Endothelial cell of umbilical vein (primary cell): ENCODE data around the gene NEK6. TPM values are rescaled to one million over a fixed set of nuclear protein-coding genes. Genes with fewer than 3 reads are reported as not detected.

ENCODE experiments used
- BruUV-seq: library from RNA; stranded (reverse); fragments of 400-500 nt; replicated peaks from 2 replicates; lab custom pipeline; 2021; lab: Mats Ljungman, UMichigan
- CTCF ChIA-PET: fragments of 300-600, 350-600 bp; sonication (Branson Sonifier 250); formaldehyde crosslinking; loops from one replicate; lab custom pipeline; 2021; ENCODE audit warnings: antibody characterized with exemption, inconsistent platforms; lab: Charles Lee
- POLR2A ChIA-PET: fragments of 300-600, 350-600 bp; sonication (Branson Sonifier 250); formaldehyde crosslinking; loops from one replicate; lab custom pipeline; 2021; ENCODE audit warnings: antibody characterized with exemption, inconsistent platforms; lab: Charles Lee
- DNase-seq: peaks from one replicate; pipeline ENCODE4 v3.0.0-alpha.2; 2011; ENCODE audit warnings: low read depth, low spot score
- FAIRE-seq: peaks from 2 replicates; lab custom pipeline; 2011; peaks lifted over from hg19 to GRCh38; lab: Jason Lieb, UNC
- H2AFZ ChIP-seq: 2 replicates; pipeline ENCODE4 v1.6.0; 2012; ENCODE audit warnings: low read depth, low read length, control low read depth, inconsistent platforms
- H3K27ac ChIP-seq: 2 replicates; pipeline ENCODE4 v1.5.1; 2011; ENCODE audit warnings: low read depth, mild to moderate bottlenecking, control low read depth, low read length, moderate library complexity; ENCODE audit not compliant: insufficient read depth
- H3K27me3 ChIP-seq, 2 experiments: 2 replicates each; pipeline versions ENCODE4 v1.6.0 to v1.6.1; 2011; ENCODE audit warnings: low read length in 2 of 2, mixed read lengths in 1 of 2; ENCODE audit not compliant: control insufficient read depth in 2 of 2, insufficient read depth in 2 of 2
- H3K36me3 ChIP-seq, 2 experiments: 2 replicates in 1 of 2; 3 replicates in 1 of 2; pipeline ENCODE4 v1.5.1; 2011; ENCODE audit warnings: low read length in 2 of 2, mild to moderate bottlenecking in 1 of 2, moderate library complexity in 1 of 2; ENCODE audit not compliant: control insufficient read depth in 2 of 2, insufficient read depth in 2 of 2; ENCODE audit errors: extremely low read depth in 1 of 2
- H3K4me1 ChIP-seq: 3 replicates; pipeline ENCODE4 v1.5.1; 2011; ENCODE audit warnings: mild to moderate bottlenecking, low read length; ENCODE audit not compliant: control insufficient read depth, insufficient read depth; ENCODE audit errors: extremely low read depth
- H3K4me2 ChIP-seq: 2 replicates; pipeline ENCODE4 v1.6.1; 2011; ENCODE audit warnings: low read length, control low read depth, mixed read lengths; ENCODE audit not compliant: insufficient read depth
- H3K4me3 ChIP-seq, 3 experiments: fragments of 200-600 bp in 1 of 3; sonication (generic), shearing (Covaris generic) in 1 of 3; replicated peaks in 1 of 3; 2 replicates each; pipeline ENCODE4 v1.5.1; 2011 to 2016; ENCODE audit warnings: control low read depth in 3 of 3, low read length in 3 of 3, mild to moderate bottlenecking in 2 of 3, inconsistent platforms in 1 of 3, low read depth in 1 of 3, moderate library complexity in 1 of 3; ENCODE audit not compliant: insufficient read depth in 1 of 3
- H3K79me2 ChIP-seq: 2 replicates; pipeline ENCODE4 v1.6.0; 2012; ENCODE audit warnings: low read length, inconsistent platforms; ENCODE audit not compliant: control insufficient read depth, insufficient read depth
- H3K9ac ChIP-seq: replicated peaks from 2 replicates; pipeline ENCODE3; 2011; ENCODE audit warnings: low read length, control low read depth; ENCODE audit not compliant: insufficient read depth; ENCODE audit errors: extremely low read depth
- H3K9me1 ChIP-seq: replicated peaks from 3 replicates; pipeline ENCODE4 v1.6.0; 2011; ENCODE audit warnings: mild to moderate bottlenecking, low read length; ENCODE audit not compliant: control insufficient read depth, insufficient read depth; ENCODE audit errors: extremely low read depth
- H3K9me3 ChIP-seq: replicated peaks from 2 replicates; pipeline ENCODE4 v1.5.1; 2012; ENCODE audit warnings: low read length, inconsistent platforms; ENCODE audit not compliant: control insufficient read depth, insufficient read depth
- H4K20me1 ChIP-seq: replicated peaks from 2 replicates; pipeline ENCODE3; 2011; ENCODE audit warnings: mild to moderate bottlenecking, low read length; ENCODE audit not compliant: control insufficient read depth, insufficient read depth; ENCODE audit errors: extremely low read depth
- EZH2 ChIP-seq: IDR thresholded peaks from 2 replicates; pipeline ENCODE4 v1.6.1; 2012; ENCODE audit warnings: borderline replicate concordance, low read depth, mild to moderate bottlenecking, moderate library complexity, low read length, inconsistent platforms; ENCODE audit not compliant: severe bottlenecking
- FOS ChIP-seq: IDR thresholded peaks from 2 replicates; pipeline ENCODE4 v1.6.1; 2011; ENCODE audit warnings: mild to moderate bottlenecking, low read length, moderate library complexity, borderline replicate concordance; ENCODE audit not compliant: insufficient read depth
- GATA2 ChIP-seq: IDR thresholded peaks from 2 replicates; pipeline ENCODE4 v1.7.0; 2011; ENCODE audit warnings: low read depth, mild to moderate bottlenecking, moderate library complexity, mixed read lengths, low read length; ENCODE audit not compliant: insufficient read length, insufficient read depth
- JUN ChIP-seq: IDR thresholded peaks from 2 replicates; pipeline ENCODE4 v1.6.1; 2011; ENCODE audit warnings: borderline replicate concordance, low read depth; ENCODE audit not compliant: insufficient read length, insufficient read depth
- MYC ChIP-seq: IDR thresholded peaks from one replicate; pipeline ENCODE4 v1.6.1; 2011; ENCODE audit warnings: mild to moderate bottlenecking, low read depth, low read length
- POLR2A ChIP-seq: IDR thresholded peaks from 2 replicates; pipeline ENCODE4 v1.6.1; 2012; ENCODE audit warnings: low read depth, mild to moderate bottlenecking, control low read depth, low read length
- POLR2AphosphoS5 ChIP-seq: IDR thresholded peaks from 2 replicates; pipeline ENCODE4 v1.6.1; 2012; ENCODE audit warnings: low read depth, mild to moderate bottlenecking, control low read depth, low read length, moderate library complexity; ENCODE audit not compliant: insufficient read depth
- dilution Hi-C: fragments of 300-500 bp; cut with MboI; formaldehyde crosslinking; loops from one replicate; pipeline ENCODE4 v1.15.0; 2019; ENCODE audit warnings: low sequenced_read_pairs; ENCODE audit not compliant: extremely low pct_ligation_motif_present
- intact Hi-C: fragments of 100-400 bp; cut with micrococcal nuclease; formaldehyde crosslinking; loops from one replicate; pipeline ENCODE4 v1.10.0; 2022
- polyA plus RNA-seq, 4 experiments: library from polyadenylated mRNA; depleted of rRNA in 3 of 4; stranded (reverse) in 3 of 4; unstranded in 1 of 4; fragments of >200 nt; gene quantifications; 2 replicates each; pipeline versions ENCODE4 v1.2.1 to v1.2.3, GENCODE V29; 2011 to 2012; ENCODE audit warnings: missing spikeins in 1 of 4
- total RNA-seq: library from RNA; stranded (reverse); gene quantifications from 2 replicates; pipeline ENCODE4 v1.2.3, GENCODE V29; 2021
- TF ChIP-seq, protein P1 (sequence below): IDR thresholded peaks from 2 replicates; pipeline ENCODE4 v1.6.1; 2011; ENCODE audit not compliant: insufficient read depth, insufficient read length
- TF ChIP-seq, protein P2 (sequence below), 2 donors: IDR thresholded peaks; 1 replicate in 1 of 2; 2 replicates in 1 of 2; pipeline ENCODE4 v1.5.1; 2011; ENCODE audit warnings: low read length in 2 of 2, mild to moderate bottlenecking in 2 of 2, moderate library complexity in 2 of 2, control low read depth in 1 of 2, inconsistent platforms in 1 of 2, low read depth in 1 of 2; ENCODE audit not compliant: insufficient read depth in 1 of 2; ENCODE audit errors: extremely low read depth in 1 of 2

The NEK6 gene
- total and polyA plus RNA-seq, 2 donors (not counting 3 experiments of a cell fraction or from before 2014, with no cell fraction given) = 64.3 to 67.1 TPM

DNA sequence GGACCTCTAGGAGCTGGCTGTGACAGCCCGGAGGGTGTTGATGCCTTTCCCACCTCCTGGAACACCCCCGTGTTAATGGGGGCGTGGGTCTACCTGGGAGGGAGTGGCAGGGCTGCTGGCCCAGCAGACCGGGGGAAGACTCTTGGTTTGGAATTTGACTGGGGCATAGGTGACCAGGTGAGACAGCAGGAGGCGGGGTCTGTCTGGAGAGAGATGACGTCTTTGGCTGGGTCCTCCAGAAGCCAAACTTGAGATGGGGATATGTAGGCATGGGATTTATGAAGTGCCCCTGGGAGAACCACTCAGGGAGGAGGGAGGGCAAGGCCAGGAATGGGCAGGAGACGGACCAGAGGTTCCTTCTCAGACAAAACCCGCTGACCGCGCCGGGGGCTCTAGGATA, 42.6 kb downstream of the NEK6 start:
- H3K9ac ChIP-seq = no peak overlapping the region
- no peaks in the 10 kb centered on the region for H4K20me1 ChIP-seq
- H2AFZ ChIP-seq = no peak overlapping the region
- H3K27ac ChIP-seq = peak overlapping the region; percentile 18
- H3K9me1 ChIP-seq = no peaks in the 10 kb centered on the region
- FAIRE-seq (no peak), DNase-seq (no peak)
- no peak overlapping the region for H3K4me2 ChIP-seq
- H3K79me2 ChIP-seq = peaks cover 65% of the 10 kb centered on the region
- H3K36me3 ChIP-seq = peaks cover 5 to 18% of the 10 kb centered on the region in 2 experiments
- dilution Hi-C loops (loop anchor here (25.0 kb wide), 1 partner anchor 88 kb away; no protein-coding TSS in a partner anchor), intact Hi-C loops (no loop called here)
- H3K9me3 ChIP-seq = no peaks in the 10 kb centered on the region
- ChIA-PET CTCF (no interaction called here), POLR2A (no interaction called here)
- no peaks in the 10 kb centered on the region for H3K27me3 ChIP-seq
- TF ChIP-seq GATA2 (no peak), POLR2A (no peak), POLR2AphosphoS5 (no peak), EZH2 (no peak), MYC (no peak), FOS (no peak), JUN (no peak)
- TF ChIP-seq, protein P1, sequence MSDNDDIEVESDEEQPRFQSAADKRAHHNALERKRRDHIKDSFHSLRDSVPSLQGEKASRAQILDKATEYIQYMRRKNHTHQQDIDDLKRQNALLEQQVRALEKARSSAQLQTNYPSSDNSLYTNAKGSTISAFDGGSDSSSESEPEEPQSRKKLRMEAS = no peak
- TF ChIP-seq, protein P2, sequence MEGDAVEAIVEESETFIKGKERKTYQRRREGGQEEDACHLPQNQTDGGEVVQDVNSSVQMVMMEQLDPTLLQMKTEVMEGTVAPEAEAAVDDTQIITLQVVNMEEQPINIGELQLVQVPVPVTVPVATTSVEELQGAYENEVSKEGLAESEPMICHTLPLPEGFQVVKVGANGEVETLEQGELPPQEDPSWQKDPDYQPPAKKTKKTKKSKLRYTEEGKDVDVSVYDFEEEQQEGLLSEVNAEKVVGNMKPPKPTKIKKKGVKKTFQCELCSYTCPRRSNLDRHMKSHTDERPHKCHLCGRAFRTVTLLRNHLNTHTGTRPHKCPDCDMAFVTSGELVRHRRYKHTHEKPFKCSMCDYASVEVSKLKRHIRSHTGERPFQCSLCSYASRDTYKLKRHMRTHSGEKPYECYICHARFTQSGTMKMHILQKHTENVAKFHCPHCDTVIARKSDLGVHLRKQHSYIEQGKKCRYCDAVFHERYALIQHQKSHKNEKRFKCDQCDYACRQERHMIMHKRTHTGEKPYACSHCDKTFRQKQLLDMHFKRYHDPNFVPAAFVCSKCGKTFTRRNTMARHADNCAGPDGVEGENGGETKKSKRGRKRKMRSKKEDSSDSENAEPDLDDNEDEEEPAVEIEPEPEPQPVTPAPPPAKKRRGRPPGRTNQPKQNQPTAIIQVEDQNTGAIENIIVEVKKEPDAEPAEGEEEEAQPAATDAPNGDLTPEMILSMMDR (IDR thresholded peaks at IDR 0.05; ENCODE audit: extremely low read depth in 1 of 2, insufficient read depth in 1 of 2, low read depth in 1 of 2, low read length in 2 of 2) = no peak
- no peak overlapping the region for H3K4me3 ChIP-seq
- H3K4me1 ChIP-seq = peaks cover 48% of the 10 kb centered on the region
- BruUV-seq = no TSS peak
